HG03439 (cell line): ENCODE results near the gene DCDC1.

ENCODE experiments used
- ATAC-seq: cut with Tn5 transposase; IDR thresholded peaks from one replicate; pipeline ENCODE4 v1.9.1; 2021; ENCODE audit warnings: mild to moderate bottlenecking, moderate library complexity; ENCODE audit not compliant: unreplicated experiment

The DCDC1 gene, protein sequence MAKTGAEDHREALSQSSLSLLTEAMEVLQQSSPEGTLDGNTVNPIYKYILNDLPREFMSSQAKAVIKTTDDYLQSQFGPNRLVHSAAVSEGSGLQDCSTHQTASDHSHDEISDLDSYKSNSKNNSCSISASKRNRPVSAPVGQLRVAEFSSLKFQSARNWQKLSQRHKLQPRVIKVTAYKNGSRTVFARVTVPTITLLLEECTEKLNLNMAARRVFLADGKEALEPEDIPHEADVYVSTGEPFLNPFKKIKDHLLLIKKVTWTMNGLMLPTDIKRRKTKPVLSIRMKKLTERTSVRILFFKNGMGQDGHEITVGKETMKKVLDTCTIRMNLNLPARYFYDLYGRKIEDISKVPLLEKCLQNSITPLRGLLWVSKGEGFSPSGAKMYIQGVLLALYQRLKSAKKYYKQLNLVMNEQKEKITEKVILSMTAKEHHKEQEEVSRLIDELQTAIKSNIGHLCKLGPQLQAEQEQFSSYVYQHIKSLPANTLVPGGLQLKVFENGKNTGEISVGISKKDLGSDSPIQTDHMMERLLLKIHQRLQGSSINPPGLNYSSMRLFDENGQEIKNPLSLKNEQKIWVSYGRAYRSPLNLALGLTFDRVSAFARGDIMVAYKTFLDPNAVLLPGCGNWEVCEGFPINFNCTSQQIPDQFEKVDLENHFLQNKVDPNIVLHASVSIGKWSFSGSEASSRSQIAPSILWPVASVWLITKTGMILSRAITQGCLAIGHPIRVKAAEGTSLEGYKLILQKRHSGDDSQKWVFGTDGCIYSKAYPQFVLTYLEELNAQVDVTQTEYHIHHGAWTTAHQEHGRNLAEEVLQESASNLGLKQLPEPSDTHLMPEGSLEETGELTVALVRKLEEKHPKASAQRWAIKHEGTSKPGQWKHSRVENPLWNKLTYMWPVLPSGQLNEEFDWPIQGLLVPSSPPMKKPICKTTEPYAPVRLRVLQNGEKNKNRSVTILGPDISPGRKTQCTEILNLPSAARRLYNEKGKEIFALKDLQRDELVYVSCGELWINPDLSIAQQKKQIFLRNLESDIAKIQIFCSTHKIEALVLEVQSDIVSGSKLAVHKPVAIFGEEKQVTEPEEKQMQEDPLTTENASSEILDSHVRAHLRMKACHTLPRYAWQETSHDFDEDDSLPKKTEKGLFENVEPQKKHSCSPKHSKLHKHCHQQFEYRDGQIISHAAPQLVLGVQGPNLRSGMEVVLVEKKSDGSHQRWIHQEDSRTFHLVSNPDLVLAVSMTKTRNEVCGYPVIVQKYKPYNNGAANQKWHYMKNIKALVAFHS (N-terminal part only)

DNA sequence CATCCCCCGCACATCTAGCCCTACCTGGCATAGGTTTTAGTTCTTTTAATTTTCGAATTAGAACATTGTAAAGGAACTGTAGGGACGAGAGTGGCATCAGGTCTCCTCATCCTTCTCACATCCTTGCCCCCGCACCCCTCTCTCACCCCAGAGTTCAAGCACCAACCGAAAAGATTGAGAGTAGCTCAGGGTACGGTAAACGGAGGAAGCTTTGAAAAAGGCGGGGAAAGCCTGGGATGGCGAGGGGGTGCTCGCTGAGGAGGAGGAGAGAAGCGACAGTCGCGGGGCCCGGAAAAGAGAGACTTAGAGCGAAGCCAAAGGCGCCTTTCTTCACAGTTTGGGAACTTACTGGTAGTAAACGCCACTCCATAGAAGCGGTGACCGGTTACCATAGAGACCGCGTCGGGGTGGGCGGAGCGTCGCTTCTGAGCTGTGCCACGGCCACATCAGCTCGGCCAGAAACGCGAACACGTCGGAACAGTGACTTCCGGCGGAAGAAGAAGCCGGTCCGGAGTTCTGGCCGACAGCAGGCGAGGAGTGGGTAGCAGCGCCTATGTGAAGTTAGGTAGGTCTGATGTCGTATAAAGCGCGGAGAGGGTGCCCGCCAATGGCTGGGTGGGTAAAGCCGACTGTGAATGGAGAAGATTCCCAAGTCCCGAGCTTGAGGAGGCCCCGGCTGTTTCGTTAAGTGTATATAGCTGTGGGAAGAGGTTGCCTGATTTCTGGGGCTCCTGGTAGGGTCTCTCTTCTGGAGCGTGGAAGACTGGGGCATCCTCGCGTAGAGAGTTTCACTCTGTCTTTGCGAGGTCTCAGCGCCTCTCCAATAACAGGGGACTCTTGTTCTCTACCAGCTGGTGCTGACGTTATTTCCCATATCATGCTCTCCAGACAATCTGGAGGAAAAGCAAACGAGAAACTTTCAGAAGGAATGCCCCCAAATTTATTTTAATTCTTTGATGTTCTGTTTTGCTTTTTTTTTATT, at the start of gene DCDC1, which contains the start of gene DNAJC24:
Gene DCDC1, minus strand, starts transcription at position 392 of the 982 bp plus-strand sequence. CDS start 41,459 bp downstream, outside the sequence.
Gene DNAJC24, plus strand, starts transcription at position 513 of the 982 bp plus-strand sequence. CDS start 889 bp downstream, outside the sequence.
- ATAC-seq = peak; percentile 99

DNA sequence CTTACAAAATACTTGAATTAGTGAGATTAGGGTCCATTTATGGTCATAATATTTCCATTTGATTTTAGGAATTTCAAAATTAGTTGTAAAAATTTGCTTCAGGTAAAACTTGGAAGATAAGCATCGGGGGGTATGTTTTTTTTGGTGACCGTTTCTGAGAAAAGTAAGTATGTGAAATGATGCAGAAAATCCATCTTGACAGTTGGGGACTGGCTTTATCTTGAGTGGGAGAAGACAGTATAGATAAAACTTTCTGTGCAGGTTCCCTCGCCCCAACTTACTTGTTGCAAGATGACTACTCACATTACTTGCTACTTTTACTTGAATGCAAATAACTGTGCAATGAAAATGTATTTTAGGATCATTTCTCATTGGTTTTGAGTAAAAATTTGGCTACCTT, 49.6 kb upstream of the DCDC1 start:
- no peak for ATAC-seq

DNA sequence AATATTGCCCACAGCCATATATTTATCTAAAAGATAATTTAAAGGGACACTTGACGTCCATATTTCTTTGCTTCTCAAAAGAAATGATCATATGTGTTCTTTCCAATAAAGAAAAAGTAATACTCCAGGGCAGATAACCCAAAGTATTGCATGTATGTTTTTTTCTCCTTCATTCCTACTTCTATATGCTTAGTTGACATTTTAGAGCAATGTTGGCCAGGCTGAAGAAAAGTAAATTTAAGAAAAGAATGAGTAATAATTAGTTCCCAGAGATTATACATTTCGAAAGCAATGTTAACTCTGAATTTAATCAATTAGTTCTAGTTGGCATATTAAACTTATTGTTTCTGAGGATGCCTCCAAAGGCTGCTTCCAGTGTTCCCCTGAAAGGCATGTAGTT, 48.3 kb upstream of the DCDC1 start:
- ATAC-seq = no peak

DNA sequence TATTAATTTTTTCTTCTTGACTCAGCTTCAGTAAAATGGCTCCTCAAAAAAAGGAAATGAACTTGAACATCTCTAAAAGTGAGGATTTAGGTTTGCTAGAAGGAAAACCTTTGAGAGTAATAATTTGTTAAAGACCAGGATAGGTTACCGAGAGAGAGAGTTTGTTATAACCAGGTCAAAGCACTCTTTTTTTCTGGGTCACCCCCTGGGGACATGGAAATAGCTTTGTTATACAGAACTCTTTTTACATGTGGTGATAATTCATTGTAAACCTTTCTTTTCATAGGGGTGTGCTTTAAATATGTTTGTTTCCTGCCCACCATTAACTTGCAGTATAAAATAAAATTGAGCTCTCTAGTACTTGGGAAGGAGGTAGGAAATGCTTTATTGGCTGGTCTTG, 47.8 kb upstream of the DCDC1 start:
- no peak for ATAC-seq

- ATAC-seq = no peak
These were observed 45.9 kb upstream of the DCDC1 start for GRCh38 chr11:31415435-31415834.

GRCh38 chr11:31414338-31414737, 44.8 kb upstream of the DCDC1 start:
- ATAC-seq = no peak

- ATAC-seq = no peak
These were observed 43.4 kb upstream of the DCDC1 start for GRCh38 chr11:31412946-31413345.

DNA sequence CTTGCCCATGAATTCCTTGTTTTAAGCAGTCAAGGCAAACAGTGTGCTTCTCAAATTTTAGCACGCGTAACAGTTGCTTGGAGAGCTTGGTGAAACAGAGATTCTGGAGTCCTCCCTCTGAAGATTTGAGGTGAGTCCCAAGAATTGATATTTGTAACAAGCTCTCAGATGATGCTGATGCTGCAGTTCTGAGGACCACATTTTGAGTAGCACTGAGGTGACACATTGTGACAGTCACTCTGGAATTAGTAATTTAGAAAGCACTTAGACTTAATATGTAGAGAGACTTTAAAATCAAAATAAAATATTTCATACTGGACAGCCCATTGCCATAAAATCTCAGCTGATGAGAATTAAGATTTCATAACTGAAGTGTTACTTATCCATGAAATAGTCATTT, 38.7 kb upstream of the DCDC1 start:
- no peak for ATAC-seq

- no peak for ATAC-seq
These were observed 35.1 kb upstream of the DCDC1 start for GRCh38 chr11:31404614-31405013.

DNA sequence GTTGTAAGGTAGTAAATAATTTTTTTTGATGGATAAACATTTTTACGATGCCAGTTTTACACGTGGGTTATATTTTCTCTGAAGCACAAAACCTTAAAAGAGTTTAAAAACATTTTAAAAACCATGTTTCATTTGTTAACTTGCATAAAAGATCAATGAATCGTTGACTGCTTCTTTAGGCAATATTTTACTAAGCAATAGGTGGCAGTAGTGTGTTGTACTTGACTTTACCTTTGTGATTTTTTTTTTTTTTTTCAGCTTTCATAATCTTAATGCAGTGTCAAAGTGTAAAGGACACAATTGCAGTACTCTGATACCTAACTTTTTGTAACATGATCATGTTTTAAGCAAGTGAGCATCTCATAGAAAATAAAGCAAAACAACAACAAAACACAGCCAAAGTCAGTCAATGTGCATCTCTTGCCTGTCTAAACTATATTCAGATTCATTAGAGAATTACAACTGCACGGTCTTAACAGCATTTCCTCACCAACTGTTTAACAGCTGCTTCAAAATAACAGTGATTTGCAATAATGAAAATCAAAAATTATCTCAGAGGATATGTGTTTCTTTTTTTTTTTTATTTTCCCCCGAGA, 27.8 kb upstream of the DCDC1 start:
- ATAC-seq = no peak

DNA sequence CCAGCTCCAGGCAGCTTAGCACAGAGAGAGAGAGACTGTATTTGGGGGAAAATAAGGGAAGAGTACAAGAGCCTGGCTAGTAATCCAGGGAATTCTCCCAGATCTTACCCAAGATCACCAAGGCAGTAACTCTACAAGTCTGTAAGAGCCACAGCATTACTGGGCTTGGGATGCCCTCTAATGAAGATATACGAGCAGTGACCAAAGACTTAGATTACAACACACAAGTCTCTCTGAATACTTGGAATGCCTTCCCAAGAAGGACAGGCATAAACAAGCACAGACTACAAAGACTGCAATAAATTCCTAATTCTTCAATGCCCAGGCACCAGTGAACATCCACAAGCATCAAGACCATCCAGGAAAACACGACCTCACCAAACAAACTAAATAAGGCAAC, 17.8 kb upstream of the DCDC1 start:
- ATAC-seq = no peak

DNA sequence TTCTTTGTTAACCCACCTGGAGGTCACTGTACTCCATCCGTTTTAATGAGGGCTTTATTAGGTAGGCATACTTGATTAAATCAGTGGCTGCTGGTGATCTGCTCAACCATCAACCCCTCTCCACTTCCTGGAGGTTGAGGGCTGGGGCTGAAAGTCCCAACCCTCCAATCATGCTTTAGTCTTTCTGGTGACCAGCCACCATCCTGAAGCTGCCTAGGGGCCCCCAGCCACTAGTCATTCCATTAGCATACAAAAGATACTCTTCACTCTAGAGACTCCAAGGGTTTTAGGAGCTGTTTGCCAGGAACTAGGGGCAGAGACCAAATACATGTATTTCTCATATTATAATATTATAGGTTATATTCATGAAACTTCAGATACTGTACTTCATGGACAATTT, 13.6 kb upstream of the DCDC1 start:
- no peak for ATAC-seq

DNA sequence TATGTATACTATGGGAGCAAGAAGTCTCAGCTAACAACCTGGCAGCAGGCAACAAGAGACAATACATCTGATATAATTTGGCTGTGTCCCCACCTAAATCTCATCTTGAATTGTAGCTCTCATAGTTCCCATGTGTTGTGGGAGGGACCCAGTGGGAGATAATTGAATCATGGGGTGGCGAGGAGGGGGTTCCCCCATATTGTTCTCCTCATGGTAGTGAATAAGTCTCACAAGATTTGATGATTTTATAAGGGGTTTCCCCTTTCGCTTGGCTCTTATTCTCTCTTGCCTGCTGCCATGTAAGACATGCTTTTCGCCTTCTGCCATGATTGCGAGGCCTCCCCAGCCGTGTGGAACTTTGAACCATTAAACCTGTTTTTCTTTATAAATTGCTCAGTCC, 6.3 kb upstream of the DCDC1 start:
- no peak for ATAC-seq

DNA sequence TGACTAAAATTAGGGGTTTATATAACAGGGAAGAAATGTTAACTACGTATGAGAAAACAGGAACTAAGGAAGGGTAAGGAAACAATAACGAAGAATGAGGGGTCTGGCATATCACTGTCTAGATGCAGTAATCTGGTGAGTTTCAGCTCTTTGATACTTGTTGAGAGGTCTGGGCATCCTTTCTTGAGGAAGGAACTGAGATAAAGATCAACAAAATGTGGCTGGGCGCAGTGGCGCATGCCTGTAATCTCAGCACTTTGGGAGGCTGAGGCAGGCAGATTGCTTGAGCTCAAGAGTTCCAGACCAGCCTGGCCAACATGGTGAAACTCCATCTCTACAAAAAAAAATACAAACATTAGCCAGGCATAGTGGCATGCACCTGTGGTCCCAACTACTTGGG, 2.7 kb downstream of the DCDC1 start:
- no peak for ATAC-seq

GRCh38 chr11:31361743-31362142, 7.8 kb downstream of the DCDC1 start:
- no peak for ATAC-seq

DNA sequence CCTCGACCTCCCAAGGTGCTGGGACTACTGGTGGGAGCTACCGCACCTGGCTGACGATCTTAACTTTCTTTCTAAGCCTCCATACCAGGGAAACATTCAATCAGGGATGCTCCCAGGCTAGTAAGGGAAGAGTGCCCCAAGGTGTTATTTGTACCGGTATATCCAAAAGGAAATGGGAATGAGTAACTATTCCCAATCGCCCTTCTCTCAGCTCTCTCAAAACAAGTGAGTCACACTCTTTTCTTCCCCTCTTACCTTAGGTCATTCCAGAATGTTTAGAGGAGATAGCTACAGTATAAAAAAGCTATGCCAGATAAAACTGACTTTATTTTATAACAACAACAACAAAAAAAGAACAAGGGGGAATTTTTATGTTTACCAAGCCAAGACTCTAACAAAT, 13.7 kb downstream of the DCDC1 start:
- no peak for ATAC-seq

GRCh38 chr11:31355131-31355530, 14.4 kb downstream of the DCDC1 start:
- no peak for ATAC-seq

- ATAC-seq = no peak
These were observed 18.4 kb downstream of the DCDC1 start for GRCh38 chr11:31351168-31351567.

- no peak for ATAC-seq
These were observed 28.5 kb downstream of the DCDC1 start for GRCh38 chr11:31340903-31341572.
